Stimulated activated CD4-positive, alpha-beta T cell treated with anti-CD3 and anti-CD28 coated beads, Interleukin-15, amount 100 ng/mL, for 1 hour (primary cell): ENCODE measurements around the gene VWA5A.
"Not testable (repeated sequence)": the region's sequence is repeated elsewhere in the genome, so short reads cannot be mapped to it uniquely, and the experiment has no call there.

Source experiments
- DNase-seq, 2 donors: peaks; one replicate each; pipeline ENCODE4 v3.0.0-alpha.2; 2020; ENCODE audit warnings: low read depth in 1 of 2, low spot score in 1 of 2

VWA5A gene

DNA sequence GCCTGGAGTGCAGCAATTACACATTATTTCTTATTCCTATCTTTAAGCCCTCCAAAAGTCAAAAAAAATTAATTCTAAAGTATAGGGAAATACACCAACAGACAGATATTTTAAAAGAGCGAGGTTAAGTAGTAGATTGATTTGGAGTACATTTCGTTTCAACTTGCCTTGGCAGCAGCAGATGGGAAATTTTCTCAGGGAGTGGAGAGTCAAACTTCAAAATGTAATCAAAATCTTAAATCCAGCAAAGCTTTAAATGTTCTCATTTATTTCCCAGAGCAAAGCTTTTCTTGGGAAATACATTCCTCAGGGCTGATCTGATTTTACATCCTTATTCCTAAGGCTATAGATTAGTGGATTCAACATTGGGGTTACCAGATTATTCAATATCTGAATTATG, 21.9 kb upstream of the VWA5A start:
- no peak for DNase-seq

- no peak for DNase-seq
Observed at GRCh38 chr11:124094731-124095130, 20.5 kb upstream of the VWA5A start.

DNA sequence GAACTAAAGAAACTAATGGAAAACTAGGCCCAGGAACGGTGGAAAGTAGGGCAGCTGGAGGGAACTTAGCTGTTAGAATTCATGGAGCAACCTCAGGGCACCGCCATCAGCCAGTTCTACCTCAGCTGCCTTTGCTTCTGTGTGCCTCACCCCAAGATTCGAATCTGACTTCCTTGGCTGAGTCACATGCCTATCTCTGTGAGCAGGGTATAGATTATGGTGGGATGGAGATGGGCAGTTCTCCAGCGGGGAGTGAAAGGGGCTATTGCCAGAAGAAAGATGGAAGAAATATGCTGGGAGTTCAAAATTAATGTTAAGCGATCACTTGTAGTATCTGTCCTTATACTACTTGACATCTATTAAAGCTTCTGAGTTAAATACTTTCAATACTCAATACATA, 18.9 kb upstream of the VWA5A start:
- DNase-seq, result no peak

- no peak for DNase-seq
Observed at GRCh38 chr11:124098141-124098540, 17.1 kb upstream of the VWA5A start.

DNA sequence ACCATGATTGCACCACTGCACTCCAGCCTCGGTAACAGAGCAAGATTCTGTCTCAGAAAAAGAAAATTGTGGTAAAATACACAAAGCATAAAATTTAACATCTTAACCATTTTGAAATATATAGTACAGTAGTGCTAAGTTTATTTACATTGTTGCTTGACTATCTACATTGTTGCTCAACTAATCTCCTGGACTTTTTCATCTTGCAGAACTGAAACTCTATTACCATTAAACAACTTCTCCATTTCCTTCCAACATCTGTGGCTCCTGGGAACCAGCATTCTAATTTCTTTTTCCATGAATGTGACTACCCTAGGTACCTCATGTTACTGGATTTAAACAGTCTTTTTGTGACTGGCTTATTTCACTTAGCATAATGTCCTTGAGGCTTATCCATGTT, 13.5 kb upstream of the VWA5A start:
- no peak for DNase-seq

DNA sequence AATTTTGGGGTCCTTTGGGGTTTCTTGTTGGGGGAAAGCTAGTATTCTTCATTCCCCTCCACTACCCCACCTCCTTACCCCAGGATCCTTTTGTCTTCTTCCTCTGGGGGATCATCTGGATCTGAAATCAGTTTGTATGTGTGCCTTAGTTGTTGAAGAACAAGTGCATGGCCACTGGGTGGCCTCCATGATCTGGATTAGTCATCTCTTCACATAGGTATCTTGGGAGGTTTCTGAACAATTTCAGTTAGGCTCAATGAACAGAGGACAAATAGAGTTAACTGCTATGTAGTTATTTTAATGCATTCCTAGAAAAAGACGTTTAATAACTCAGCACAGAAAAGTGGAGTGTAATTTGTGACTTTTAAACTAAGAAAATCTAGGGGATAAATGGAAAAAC, 7.1 kb upstream of the VWA5A start:
- DNase-seq, result no peak

DNA sequence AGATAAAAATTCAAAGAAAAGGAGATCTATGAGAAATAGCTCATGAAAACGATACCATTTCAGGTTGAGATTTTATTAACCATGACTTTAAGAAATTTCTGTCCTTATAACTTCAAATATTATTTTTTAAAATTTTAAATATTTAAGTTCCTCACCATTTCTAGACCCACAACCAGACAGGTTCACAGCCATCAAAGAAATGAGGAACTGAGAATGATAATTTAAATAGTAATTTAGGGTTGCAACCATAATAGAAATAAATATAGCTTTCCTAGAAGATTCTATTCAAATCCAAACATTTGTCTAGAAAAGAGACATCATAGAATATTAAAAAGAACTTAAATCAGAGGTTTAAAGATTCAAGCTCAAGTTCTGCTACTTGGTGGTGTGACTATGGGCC, 5.9 kb upstream of the VWA5A start:
- DNase-seq, result no peak

DNA sequence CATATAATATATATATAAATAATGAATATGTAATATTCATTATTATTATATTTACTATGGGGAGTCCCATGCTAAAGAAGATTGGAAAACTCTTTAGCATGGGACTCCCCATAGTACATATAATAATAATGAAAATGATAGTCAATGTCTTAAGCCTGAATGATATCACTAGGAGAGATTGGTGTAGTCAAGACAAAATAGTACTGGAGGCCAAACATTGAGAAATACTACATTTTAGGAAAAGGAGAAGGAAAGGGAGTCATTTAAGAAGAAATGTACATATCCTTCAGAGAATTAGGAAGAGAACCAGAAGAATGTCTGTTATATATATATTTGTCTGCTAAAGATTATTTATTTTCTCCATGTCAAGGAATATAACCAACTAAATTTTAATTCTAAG, 5.0 kb upstream of the VWA5A start:
- no peak for DNase-seq

DNA sequence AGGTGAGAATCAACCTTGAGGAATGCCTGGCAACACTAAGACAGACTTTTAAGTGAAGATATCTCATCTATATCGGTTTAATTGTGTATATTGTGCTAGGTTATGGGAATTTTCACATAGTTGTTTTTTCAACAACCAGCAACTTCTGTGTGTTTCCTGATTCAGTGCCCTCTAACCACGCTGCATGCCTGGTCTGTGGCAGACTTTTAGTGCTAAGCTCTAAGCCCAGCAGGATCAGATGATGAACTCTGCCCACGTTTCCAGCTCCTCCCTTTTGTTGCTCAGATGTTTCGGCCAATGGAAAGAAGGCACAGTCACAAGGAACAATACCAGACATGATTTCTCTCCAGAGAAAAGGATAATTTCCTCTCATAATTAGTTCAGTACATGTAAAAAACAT, 1.4 kb upstream of the VWA5A start:
- DNase-seq, result no peak

GRCh38 chr11:124115782-124116616, 749 bp downstream of the VWA5A start:
- DNase-seq, result no peak

GRCh38 chr11:124119103-124119502, 3.9 kb downstream of the VWA5A start:
- no peak for DNase-seq

- no peak for DNase-seq
Observed at GRCh38 chr11:124120891-124121290, 5.6 kb downstream of the VWA5A start.

GRCh38 chr11:124122123-124122522, 6.9 kb downstream of the VWA5A start:
- DNase-seq, result no peak

GRCh38 chr11:124123622-124124021, 8.4 kb downstream of the VWA5A start:
- DNase-seq, result no peak

DNA sequence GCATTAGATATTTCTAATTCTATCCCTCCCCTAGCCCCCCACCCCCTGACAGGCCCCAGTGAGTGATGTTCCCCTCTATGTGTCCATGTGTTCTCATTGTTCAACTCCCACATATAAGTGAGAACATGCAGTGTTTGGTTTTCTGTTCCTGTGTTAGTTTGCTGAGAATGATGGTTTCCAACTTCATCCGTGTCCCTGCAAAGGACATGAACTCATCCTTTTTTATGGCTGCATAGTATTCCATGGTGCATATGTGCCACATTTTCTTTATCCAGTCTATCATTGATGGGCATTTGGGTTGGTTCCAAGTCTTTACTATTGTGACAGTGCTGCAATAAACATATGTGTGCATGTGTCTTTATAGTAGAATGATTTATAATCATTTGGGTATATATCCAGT, 11.9 kb downstream of the VWA5A start:
- DNase-seq, result not testable (repeated sequence)

DNA sequence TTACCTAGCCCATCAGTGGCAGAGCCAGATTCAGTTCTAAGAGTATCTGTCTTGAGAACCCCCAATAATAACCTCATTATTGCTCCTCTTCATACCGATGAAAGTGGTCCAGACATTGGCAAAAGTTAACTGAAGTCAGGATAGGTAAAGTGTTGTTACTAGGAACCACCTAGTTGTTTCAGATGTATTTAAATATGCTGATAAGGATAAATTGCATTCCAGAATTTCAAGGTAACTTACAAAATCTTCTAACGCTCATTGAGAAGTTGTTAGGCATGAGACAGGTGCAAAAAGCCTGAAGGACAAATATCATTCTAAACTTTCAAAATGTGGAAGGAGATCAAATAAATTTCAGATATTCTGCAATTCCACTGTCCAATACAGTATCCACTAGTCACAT, 27.8 kb downstream of the VWA5A start:
- DNase-seq, result no peak

DNA sequence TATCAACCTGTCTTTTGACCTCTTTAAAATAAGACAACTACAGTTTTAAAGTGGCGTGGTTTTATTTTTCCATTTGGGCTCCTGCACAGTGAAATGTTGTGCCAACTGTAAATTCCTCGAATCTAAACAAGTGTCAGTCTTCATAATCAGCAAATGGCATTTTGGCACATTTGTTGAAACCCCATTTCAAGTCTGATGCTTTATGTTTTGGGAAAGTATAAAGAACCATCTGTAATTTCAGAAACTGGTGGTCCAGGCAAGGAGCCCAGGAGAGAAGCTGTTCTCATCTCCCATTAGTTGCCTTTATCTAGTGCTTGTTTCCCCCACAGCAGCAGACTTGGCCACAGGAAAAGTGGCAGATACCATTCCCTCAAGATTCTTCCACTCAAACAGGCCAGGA, 32.7 kb downstream of the VWA5A start:
- DNase-seq, result no peak

DNA sequence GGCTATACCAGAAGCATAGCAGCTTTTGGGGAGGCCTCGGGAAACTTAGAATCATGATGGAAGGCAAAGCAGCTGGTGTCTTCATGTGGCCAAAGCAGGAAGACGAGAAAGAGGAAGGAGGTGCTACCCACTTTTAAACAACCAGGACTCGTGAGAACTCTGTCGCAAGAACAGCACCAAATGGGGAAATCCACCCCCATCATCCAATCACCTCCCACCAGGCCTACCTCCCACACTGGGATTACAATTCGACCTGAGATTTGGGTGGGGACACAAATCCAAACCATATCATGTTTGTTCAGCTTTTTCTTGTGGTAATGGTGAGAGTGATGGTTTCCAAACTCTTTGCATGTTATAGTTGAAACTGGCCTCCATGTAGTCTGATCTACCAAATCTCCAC, 35.4 kb downstream of the VWA5A start:
- no peak for DNase-seq

DNA sequence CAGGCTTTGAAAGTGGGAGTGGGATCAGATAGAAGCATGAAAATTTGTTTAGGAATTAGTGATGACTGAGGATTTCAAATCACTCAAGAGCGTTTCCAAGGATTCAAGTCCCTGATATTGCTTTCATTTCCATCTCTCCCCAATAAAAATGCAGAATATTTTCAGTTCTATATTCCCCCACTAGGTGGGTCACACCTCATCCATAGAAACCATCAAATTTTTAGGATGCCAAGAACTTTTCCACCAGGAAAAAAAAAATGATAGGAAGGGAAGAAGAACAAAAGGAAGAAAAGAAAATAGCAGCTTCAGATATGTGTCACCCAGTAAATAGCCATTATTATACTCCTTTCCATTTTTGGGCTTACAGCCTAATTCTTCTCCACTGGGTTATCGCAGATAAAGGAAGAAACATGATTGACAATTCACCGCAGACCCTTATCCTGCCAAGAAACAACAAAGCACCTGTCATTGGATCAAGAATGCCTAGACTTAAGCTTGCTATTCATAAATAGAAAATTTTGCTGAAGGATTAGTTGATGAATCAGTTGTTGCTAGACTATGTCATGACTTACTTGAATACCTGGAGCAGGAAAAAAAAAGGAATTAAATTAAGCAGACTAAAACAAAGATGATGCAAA, 37.6 kb downstream of the VWA5A start:
- no peak for DNase-seq

- DNase-seq, result no peak
Observed at GRCh38 chr11:124153821-124154220, 38.6 kb downstream of the VWA5A start.

GRCh38 chr11:124159481-124159880, 44.2 kb downstream of the VWA5A start:
- no peak for DNase-seq

GRCh38 chr11:124160986-124161385, 45.7 kb downstream of the VWA5A start:
- DNase-seq, result no peak

DNA sequence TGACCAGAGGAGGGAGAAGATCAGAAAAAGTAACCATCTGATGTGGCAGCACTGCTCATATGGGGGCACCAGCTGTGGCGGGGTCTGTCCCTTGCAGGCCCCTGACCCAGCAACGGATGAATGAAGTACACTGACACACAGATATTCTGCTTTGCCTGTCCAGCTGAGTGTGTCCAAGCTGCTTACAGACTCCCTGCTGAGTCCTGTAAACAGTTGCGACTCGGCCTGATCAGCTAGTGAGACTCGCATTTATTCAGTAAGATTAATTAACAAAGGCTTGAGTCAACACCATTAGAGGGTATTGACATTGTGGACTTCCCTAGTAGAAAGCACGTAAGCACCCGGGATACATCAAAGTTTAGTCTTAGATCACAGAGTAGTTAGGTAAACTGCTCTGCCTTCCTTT, 52.6 kb downstream of the VWA5A start:
- DNase-seq, result no peak
